Subcutaneous adipose tissue (tissue), 4 donors: ENCODE results near the gene TRNAU1AP. TPM values are rescaled to one million over a fixed set of nuclear protein-coding genes. Genes with fewer than 3 reads are reported as not detected.

ENCODE experiments used
- CTCF ChIP-seq: fragments of 450-650 bp; IDR thresholded peaks from one replicate; pipeline ENCODE4 v1.5.1; 2016; ENCODE audit warnings: low read depth, mild to moderate bottlenecking, control low read depth, antibody characterized with exemption, moderate library complexity
- total RNA-seq, 4 donors: library from RNA; depleted of rRNA; stranded (reverse); fragments of >200 nt; gene quantifications; one replicate each; pipeline ENCODE4 v1.1.0, GENCODE V29; 2016

Gene TRNAU1AP
- total RNA-seq, 4 donors from 2014 or later: 20.5 to 27.2 (median 26.5) TPM

GRCh38 chr1:28577738-28578536 lies 25.1 kb downstream of the TRNAU1AP start:
- TF ChIP-seq CTCF: no peak

GRCh38 chr1:28578696-28579218 lies 25.9 kb downstream of the TRNAU1AP start:
- no peak for TF ChIP-seq CTCF

GRCh38 chr1:28579401-28579800 lies 26.5 kb downstream of the TRNAU1AP start:
- TF ChIP-seq CTCF: no peak

GRCh38 chr1:28580722-28581530 lies 28.0 kb downstream of the TRNAU1AP start:
- no peak for TF ChIP-seq CTCF

GRCh38 chr1:28581531-28582247 lies 28.8 kb downstream of the TRNAU1AP start:
- TF ChIP-seq CTCF: no peak

- TF ChIP-seq CTCF: no peak
Measured at GRCh38 chr1:28582248-28582615, 29.3 kb downstream of the TRNAU1AP start.
